Right forelimb (tissue), 1 donor: ENCODE measurements around the gene SYCN.
"Not testable (repeated sequence)": the region's sequence is repeated elsewhere in the genome, so short reads cannot be mapped to it uniquely, and the experiment has no call there.

ENCODE experiments used
- DNase-seq: peaks from one replicate; pipeline ENCODE4 v3.0.0-alpha.2; 2018

Gene SYCN

GRCh38 chr19:39223703-39224279, 19.7 kb upstream of the SYCN start:
- no peak for DNase-seq

GRCh38 chr19:39219108-39219507, 15.0 kb upstream of the SYCN start:
- DNase-seq: not testable (repeated sequence)

DNA sequence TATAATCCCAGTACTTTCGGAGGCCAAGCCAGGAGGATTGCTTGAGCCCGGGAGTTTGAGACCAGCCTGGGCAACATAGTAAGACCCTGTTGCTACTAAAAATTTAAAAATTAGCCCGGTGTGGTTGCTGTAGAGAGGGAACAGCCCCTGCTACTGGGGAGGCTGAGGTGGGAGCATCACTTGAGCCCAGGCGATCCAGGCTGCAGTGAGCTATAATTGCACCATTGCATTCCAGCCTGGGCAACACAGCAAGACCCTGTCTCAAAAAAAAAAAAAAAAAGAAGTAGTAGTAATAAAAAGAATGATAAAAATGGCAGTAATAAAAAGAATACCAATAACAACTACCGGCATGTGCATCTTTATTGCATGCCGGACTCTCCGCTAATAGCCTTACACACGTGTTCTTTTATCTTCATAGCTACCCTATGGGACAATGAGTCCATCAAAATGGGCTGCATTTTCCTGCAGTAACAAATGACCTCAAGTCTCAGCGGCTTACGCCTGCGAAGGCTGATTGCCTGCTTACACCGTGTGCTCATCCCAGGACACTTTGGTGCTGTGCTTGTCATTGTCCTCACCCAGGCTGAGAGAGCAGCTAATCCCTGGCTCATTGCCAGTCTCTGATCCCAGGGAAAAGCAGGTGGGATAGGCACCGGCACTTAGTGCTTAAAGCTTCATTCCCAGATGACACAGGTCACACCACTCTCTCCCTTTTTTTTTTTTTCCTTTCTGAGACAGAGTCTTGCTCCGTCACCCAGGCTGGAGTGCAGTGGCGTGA, 14.4 kb upstream of the SYCN start:
- no peak for DNase-seq

DNA sequence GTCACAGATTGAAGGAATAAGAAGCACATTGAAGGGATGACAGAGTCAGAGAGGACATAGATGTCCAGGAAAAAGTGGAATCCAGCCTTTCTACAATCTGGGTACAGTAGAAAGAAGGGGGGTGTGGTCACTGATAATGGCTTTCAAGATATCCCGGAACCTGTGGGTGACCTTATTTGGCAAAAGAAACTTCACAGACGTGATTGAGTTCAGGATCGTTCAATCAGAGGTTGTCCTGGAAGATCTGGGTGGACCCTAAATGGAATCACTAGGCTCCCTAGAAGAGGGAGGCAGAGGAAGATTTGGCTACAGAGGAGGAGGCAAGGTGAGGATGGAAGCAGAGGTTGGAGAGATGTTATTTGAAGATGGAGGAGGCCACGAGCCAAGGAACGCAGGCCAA, 13.0 kb upstream of the SYCN start:
- DNase-seq: no peak

DNA sequence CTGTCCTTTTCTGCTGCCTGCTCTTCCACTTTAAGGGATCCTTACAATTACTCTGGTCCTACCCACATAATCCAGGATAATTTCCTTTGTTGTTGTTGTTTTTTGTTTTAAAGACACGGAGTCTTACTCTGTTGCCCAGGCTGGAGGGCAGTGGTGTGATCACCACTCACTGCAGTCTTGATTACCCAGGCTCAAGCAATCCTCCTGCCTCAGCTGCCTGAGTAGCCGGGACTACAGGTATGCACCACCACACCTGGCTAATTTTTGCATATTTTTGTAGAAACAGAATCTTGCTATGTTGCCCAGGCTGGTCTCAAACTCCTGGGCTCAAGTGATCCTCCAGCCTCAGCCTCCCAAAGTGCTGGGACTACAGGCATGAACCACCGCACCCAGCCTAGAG, 11.3 kb upstream of the SYCN start:
- DNase-seq: not testable (repeated sequence)

DNA sequence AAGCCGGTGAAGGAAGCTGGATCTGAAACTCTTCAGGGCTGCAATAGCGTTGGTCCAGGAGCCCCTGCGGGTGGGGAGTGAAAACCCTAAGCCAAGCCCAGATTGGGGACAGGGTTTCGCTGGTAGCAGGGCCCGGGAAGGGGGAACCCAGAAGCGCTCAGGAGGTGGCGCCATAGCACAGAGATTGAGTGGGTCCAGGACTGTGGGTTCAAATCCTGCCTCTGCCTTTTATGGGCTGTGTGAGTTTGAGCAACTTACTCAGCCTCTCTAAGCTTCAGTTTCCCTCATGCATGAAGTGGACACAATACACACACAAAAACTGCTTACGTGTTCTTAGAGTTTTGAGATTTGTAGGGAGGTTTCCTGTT, 8.3 kb upstream of the SYCN start:
- DNase-seq: no peak

DNA sequence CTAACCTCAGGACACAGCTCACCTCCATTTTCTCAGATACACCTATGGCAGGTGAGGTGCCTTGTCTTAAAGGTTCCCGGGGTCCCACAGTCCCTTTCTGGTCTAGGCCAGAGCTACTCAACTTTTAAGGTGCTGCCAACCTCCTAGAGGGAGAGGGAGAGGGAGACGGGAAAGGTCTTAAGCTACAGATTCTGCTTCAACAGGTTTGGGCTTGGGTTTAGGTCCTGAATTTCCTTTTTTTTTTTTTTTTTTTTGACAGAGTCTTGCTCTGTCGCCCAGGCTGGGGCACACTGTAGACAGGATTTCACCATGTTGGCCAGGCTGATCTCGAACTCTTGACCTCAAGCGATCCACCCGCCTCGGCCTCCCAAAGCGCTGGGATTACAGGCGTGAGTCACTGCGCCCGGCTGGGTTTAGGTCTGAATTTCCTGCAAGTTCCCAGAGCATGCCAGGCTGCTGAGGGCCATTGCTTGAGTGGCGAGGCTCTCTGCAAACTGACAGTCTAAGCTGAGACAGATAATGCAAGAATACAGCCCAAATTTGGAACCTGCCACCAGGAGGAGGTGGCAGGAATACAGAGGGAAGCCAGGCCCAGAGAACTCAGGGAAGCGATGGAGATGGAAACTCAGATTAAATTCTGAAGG, 7.8 kb upstream of the SYCN start:
- DNase-seq: no peak

- DNase-seq: no peak
Measured at GRCh38 chr19:39209196-39209595, 5.1 kb upstream of the SYCN start.

DNA sequence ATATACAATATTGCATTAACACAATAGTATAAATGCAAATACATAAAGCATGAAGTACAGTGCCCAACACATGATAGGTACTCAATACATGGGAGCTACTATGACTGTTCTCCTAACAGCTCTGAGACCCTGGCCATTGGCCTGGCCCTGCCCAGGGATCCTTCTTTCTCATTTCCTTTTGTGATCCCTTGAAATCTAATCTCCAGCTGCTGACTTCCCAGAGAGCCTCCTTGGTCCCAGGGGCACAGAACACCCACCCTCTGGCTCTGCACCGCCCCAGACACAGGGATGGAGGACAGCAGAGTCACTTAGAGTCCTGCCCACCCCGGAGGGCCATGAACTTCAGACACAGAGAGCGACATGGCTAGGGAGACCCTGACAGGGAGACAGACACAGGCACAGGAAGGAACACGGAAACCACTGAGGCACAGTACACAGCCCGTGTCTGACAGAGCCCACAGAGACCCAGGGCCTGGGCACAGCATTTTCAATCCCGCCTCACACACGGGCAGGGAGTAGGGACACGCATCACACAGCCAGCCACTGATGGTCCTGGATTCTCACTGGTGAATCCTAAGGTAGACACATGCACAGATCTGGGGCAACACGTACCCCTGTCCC, 4.2 kb upstream of the SYCN start:
- DNase-seq: no peak

DNA sequence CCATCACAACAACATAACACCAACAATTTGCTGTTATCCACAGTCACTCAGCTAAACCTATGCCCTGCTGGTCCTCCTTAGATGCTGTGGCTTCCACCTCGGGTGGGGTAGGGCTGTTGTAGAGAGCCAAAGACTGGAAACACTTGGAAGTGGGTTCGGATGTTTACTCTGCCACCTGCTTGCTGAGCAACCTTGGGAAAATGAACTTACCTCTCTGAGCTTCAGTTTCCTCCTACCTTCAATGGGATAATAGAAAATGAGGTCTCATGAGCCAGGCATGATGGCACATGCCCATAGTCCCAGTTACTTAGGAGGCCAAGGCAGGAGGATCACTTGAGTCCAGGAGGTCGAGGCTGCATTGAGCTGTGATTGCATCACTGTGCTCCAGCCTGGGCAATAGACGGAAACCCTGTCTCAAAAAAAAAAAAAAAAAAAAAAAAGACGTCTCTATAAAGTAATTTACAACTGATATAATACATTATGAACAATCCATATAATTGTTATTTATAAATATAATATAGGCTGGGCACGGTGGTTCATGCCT, 3.3 kb upstream of the SYCN start:
- DNase-seq: no peak

GRCh38 chr19:39206122-39206521, 2.1 kb upstream of the SYCN start:
- DNase-seq: no peak

DNA sequence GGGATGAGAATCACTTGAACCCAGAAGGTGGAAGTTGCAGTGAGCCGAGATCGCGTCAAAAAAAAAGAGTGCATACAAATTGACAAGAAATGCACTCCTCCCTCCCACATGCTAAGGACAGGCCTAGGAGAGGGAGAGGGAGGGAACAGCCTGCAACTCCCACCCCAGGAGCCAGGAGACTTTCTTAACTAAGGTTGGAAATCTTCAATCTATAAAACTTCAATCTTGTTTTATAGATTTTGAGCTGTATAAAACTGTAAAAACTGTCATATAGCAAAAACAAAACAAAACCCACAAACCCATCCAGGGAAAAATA, 1.3 kb upstream of the SYCN start:
- DNase-seq: no peak

DNA sequence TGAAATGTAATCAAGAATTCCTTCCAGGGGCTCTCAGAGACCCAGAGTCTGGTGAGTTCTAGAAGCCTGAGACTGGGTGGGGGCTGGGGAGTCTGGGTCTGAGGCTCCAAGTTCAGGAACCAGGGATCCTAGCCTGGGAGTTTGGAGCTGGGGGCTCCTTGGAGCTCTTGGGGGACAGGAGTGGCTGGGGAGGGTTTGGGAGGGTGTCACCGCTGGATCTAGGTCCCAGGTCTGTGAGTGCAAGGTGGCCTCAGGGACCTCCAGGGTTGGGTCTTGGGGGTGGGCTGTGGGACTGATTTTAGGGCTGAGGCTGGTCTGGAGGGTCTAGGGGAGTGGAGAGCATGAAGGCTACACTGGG, 1.1 kb downstream of the SYCN start:
- no peak for DNase-seq

- no peak for DNase-seq
Measured at GRCh38 chr19:39200803-39201115, 3.3 kb downstream of the SYCN start.

- DNase-seq: no peak
Measured at GRCh38 chr19:39200066-39200802, 3.8 kb downstream of the SYCN start.

- no peak for DNase-seq
Measured at GRCh38 chr19:39199025-39199424, 5.0 kb downstream of the SYCN start.

DNA sequence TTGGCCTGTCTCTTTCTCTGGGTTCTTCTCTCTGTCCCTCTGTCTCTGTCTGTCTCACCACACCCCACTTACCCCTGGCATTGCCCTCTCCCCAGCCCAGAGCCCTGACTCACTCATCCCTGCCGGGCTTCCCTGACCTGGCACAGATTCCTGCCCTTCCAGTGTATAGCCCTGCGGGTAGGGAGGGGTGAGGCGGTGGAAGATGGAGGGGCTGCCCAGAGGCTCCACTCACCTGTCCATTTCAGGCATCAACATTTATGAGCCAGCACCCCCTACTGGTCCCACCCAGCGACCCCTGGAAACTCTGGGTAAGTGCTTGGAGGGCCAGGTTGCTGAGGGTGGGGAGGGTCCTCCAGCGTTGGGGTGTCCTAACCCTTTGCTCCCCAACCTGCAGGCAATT, 6.3 kb downstream of the SYCN start:
- no peak for DNase-seq

- DNase-seq: no peak
Measured at GRCh38 chr19:39196860-39197562, 7.1 kb downstream of the SYCN start, which contains the start of gene NCCRP1. Gene NCCRP1 (plus strand): TSS chr19:39196964. CDS start chr19:39196983, 19 bp downstream.

- no peak for DNase-seq
Measured at GRCh38 chr19:39196320-39196719, 7.7 kb downstream of the SYCN start.

- DNase-seq: no peak
Measured at GRCh38 chr19:39195755-39196154, 8.3 kb downstream of the SYCN start.

GRCh38 chr19:39194832-39195542, 9.1 kb downstream of the SYCN start:
- DNase-seq: no peak

DNA sequence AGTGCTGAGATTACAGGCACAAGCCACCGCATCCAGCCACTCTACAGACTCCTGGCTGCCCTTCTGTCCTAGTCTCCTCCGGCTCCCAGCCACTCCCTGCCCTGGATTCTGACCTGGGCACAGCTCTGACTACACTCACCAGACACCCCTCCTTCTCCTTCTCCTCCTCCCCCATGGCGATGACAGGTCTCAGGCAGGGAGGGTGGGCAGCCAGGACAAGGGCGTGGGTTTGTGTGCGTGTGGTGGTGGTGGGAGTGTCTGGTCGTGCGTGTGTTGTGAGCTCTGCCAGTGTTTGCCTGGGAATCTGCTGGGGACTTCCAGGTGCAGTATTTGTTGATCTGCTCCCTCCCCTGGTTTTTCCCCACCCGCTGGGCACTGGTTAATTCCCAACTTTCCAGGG, 10.3 kb downstream of the SYCN start:
- no peak for DNase-seq
